GM19099 (cell line): ENCODE measurements around the gene MSANTD2.

Experiments used
- POLR2A ChIP-seq: IDR thresholded peaks from 3 replicates; pipeline ENCODE4 v1.6.1; 2011; ENCODE audit warnings: low read depth; ENCODE audit not compliant: insufficient read length; ENCODE audit errors: extremely low read depth

MSANTD2 gene

GRCh38 chr11:124799348-124800225 lies 619 bp downstream of the MSANTD2 start:
- TF ChIP-seq POLR2A = no peak

DNA sequence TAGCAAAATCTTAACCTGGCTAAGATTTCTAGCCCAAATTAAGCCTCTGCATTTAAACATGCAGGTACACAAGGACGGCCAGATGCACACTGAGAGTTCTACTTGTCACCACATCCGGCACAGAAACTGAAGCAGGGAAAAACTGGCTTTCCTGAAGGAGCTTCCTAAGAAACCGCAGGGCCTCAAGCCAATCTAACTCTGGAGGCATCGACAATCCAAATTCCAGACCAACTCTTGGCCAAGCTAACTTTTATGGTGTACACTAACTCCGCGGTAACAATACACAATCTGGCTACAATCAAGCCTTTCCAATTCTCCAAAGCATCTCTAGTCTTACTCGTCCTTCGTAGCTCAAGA lies 1.2 kb downstream of the MSANTD2 start:
- no peak for TF ChIP-seq POLR2A

GRCh38 chr11:124796312-124796711 lies 3.9 kb downstream of the MSANTD2 start:
- no peak for TF ChIP-seq POLR2A

- no peak for TF ChIP-seq POLR2A
These were observed 6.5 kb downstream of the MSANTD2 start for GRCh38 chr11:124793466-124794278.

- TF ChIP-seq POLR2A = no peak
These were observed 8.4 kb downstream of the MSANTD2 start for GRCh38 chr11:124791626-124792341.

- TF ChIP-seq POLR2A = no peak
These were observed 11.7 kb downstream of the MSANTD2 start for GRCh38 chr11:124788521-124788920.

- TF ChIP-seq POLR2A = no peak
These were observed 16.2 kb downstream of the MSANTD2 start for GRCh38 chr11:124784051-124784450.

DNA sequence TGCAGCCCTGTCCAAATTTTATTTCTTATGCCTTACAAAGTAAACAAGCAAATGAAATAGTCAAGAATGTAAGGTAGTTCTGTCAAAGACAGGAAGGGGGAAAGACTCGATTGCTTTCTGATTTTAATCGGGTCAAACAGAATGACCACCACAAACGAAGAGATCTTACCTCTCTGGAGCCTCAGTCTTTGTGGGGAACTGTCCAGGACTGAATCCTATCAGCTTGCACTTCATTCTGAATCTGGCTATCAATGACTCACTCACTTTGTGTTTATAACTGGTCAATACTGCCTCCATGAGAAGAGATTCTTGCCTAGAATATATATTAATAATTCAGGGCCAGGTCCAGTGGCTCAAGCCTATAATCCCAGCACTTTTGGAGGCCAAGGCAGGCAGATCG lies 17.2 kb downstream of the MSANTD2 start:
- no peak for TF ChIP-seq POLR2A

GRCh38 chr11:124779568-124779967 lies 20.6 kb downstream of the MSANTD2 start:
- no peak for TF ChIP-seq POLR2A

DNA sequence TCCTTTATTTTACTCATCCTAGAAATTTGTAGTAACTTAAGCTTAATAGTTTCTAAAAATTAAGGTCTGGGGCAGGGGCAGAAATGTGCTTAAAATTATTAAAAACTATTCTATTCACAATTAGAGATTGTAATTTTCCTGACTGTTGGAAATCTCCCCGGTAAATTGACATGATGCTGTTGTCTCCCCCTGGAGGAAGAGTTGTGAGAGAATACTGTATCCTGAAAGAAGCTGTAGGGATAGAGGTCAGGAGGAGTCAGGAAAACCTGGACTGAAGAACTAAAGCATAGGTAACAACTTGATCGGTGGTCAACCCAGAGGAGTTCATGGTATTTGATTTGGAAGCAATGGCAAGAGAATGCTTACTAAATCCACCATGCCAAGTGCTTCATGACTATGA lies 21.9 kb downstream of the MSANTD2 start:
- no peak for TF ChIP-seq POLR2A

- TF ChIP-seq POLR2A = no peak
These were observed 23.2 kb downstream of the MSANTD2 start for GRCh38 chr11:124776865-124777645.

DNA sequence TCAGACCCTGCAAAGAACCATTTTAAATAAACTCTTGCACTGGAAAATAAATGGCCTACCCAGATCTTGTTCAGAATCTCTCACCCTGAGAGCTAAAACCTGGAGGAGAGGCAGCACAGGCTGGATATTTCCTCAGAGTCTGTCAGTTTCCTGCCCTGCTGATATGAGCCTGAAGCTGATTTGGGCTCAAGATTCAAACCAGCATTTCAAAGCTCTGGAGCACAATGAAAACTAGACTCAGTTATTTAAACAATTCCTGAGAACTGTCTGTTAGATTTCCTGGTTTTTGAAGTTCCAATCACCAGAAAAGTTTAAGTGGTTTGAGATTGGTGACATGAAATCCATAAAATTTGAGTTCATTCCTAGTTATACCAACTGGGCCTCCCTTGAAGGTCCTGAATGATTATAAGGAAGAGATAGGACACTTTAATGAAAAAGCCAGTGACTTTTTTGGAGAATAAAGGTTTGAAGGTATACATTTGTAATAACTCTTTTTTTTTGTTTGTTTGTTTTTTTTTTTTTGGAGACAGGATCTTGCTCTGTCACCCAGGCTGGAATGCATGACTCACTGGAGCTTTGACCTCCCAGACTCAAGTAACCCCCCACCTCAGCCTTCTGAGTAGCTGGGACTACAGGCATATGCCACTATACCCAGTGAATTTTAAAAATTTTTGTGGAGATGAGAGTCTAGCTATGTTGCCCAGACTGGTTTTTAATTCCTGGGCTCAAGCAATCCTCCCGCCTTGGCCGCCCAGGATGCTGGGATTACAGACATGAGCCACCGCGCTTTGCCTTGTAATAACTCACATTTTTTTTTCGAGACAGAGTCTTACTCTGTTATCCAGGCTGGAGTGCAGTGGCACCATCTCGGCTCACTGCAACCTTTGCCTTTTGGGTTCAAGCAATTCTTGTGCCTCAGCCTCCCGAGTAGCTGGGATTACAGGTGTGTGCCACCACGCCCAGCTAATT lies 30.1 kb downstream of the MSANTD2 start:
- TF ChIP-seq POLR2A = no peak

GRCh38 chr11:124768914-124769313 lies 31.3 kb downstream of the MSANTD2 start:
- no peak for TF ChIP-seq POLR2A
